IPS-18a (cell line): ENCODE measurements around the gene MDGA2.

ENCODE experiments used
- H3K27ac ChIP-seq: one replicate; pipeline ENCODE4 v1.5.1; 2013; ENCODE audit warnings: low read length
- H3K27me3 ChIP-seq: one replicate; pipeline ENCODE4 v1.6.1; 2013; ENCODE audit warnings: mild to moderate bottlenecking, low read length; ENCODE audit not compliant: control insufficient read depth, insufficient read depth
- H3K36me3 ChIP-seq: one replicate; pipeline ENCODE4 v1.6.1; 2013; ENCODE audit warnings: low read depth, low read length; ENCODE audit not compliant: control insufficient read depth
- H3K4me1 ChIP-seq: one replicate; pipeline ENCODE4 v1.6.1; 2013; ENCODE audit warnings: low read depth, low read length; ENCODE audit not compliant: control insufficient read depth
- H3K4me3 ChIP-seq: one replicate; pipeline ENCODE4 v1.5.1; 2013; ENCODE audit warnings: low read length
- H3K9ac ChIP-seq: one replicate; pipeline ENCODE4 v1.6.1; 2013; ENCODE audit warnings: mild to moderate bottlenecking, low read length, moderate library complexity
- H3K9me3 ChIP-seq: one replicate; pipeline ENCODE4 v1.6.1; 2013; ENCODE audit warnings: low read depth, low read length; ENCODE audit not compliant: control insufficient read depth

The MDGA2 gene

DNA sequence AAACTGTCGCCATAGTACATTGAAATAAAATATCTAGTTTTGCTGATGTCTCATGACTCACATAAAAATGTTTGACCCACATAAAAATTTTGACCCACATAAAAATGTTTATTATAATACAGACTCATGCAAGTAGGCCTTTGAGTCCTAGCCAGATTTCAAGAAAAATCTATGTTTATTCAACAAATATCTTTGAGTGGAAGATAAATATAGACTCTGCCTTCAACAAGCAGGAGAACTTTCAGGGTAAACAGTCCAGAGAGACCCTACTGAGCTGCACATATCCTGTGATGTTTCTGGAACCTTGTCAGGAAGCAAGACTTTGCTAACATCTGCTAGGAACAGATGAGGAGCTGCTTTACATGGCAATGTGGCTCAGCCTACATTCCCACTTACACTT is 283.1 kb downstream of the MDGA2 start:
- no peak overlapping the region for H3K9ac ChIP-seq
- H3K27me3 ChIP-seq: no peaks in the 10 kb centered on the region
- peaks cover 9% of the 10 kb centered on the region for H3K4me1 ChIP-seq
- no peak overlapping the region for H3K4me3 ChIP-seq
- no peaks in the 10 kb centered on the region for H3K9me3 ChIP-seq
- H3K27ac ChIP-seq: no peak overlapping the region
- no peaks in the 10 kb centered on the region for H3K36me3 ChIP-seq

DNA sequence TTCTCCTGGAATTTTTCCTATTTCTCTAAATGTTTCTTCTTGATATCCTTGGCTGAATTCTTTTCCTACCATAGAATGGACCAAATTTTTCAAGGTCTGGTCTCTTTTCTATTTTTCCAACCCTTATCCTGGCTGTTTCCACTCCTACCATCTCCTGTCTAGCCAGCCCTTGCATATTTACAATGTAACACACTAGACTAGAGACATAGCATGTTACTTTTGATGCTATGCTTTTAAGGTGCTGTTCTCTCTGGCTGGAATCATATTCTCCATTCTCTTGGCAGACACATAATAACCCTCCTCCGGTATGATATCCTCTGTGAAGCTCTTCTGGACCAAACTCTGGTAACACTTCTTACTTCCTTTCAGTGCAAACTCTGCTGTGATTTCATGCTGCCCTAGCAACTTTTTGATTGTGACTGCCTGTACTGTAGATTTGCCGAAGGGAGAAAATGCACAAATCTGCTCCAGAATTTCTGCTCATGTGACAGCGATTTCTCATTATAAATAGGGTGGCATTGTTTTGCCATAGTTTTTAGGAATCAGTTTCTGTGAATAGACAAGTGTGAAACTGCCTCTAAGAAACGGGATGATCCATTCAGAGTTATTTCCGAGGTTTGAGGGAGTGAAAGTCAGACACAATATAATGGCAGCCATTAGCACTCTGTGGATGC is 284.4 kb downstream of the MDGA2 start:
- Histone ChIP-seq H3K9ac (no peak overlapping the region), H3K27ac (no peak overlapping the region), H3K4me1 (peaks cover 9% of the 10 kb centered on the region), H3K36me3 (no peaks in the 10 kb centered on the region), H3K4me3 (no peak overlapping the region), H3K9me3 (no peaks in the 10 kb centered on the region), H3K27me3 (no peaks in the 10 kb centered on the region)

DNA sequence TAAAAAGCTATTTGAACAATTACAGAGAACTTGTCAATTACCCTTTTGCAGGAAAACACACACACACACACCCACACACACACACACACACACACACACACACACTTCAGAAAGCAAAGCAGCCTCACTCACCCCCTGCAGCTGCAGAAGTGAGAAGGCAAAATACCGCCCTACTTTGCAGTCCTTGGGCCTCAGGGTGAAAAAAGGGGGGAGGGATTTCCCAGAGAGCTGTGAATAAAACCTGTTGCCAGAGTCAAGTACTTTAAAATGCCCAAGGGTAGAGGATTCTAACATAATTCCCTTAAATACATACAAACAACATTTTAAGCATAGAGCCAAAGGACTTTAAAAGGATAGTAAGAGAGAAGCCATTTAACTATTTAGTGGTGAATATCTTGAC is 285.9 kb downstream of the MDGA2 start:
- H3K36me3 ChIP-seq: no peaks in the 10 kb centered on the region
- peaks cover 9% of the 10 kb centered on the region for H3K4me1 ChIP-seq
- no peaks in the 10 kb centered on the region for H3K9me3 ChIP-seq
- no peak overlapping the region for H3K27ac ChIP-seq
- H3K27me3 ChIP-seq: no peaks in the 10 kb centered on the region
- no peak overlapping the region for H3K9ac ChIP-seq
- no peak overlapping the region for H3K4me3 ChIP-seq

DNA sequence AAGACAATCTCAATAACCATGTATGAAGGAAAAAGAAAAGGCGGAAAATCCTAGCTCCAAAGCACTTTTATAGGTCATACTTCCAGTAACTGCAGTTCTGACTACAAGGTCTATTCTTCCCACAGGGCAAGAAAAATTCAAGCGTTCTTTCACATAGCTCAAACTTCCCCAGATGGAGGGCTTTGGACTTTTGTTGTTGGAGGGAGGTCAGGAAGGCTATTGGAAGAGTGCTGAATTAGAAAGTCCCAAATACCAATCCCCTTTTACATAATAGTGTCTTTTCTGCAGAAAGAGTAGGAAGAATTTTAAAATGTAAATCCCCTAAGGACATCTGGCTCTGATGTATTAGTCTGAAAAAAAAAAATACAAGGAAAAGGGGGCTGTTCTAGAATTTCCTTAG is 309.4 kb downstream of the MDGA2 start:
- Histone ChIP-seq H3K27ac (no peak overlapping the region), H3K36me3 (no peaks in the 10 kb centered on the region), H3K4me3 (no peak overlapping the region), H3K9me3 (no peaks in the 10 kb centered on the region), H3K27me3 (no peaks in the 10 kb centered on the region), H3K4me1 (peaks cover 13% of the 10 kb centered on the region), H3K9ac (no peak overlapping the region)

DNA sequence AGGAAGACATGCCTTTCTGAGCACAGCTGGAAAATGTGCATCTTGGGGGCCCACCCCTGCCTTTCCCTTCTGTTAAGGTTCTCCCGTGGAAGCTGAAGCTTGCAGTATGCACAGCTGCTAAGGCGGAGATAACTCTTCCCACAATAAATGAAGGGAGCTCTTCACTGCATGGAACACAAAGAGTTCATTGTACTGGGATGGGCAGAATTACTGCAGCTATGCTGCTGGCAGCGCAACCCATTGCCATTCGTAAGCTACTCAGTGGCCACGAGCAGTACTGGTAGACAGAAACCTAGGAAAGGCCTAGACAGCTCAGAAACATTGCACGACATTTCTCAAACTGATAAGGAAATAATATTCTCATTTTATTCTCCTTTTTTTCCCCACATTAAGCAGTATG is 310.2 kb downstream of the MDGA2 start:
- H3K4me1 ChIP-seq: peaks cover 13% of the 10 kb centered on the region
- no peaks in the 10 kb centered on the region for H3K9me3 ChIP-seq
- H3K4me3 ChIP-seq: no peak overlapping the region
- no peaks in the 10 kb centered on the region for H3K36me3 ChIP-seq
- no peak overlapping the region for H3K27ac ChIP-seq
- H3K9ac ChIP-seq: no peak overlapping the region
- H3K27me3 ChIP-seq: no peaks in the 10 kb centered on the region

DNA sequence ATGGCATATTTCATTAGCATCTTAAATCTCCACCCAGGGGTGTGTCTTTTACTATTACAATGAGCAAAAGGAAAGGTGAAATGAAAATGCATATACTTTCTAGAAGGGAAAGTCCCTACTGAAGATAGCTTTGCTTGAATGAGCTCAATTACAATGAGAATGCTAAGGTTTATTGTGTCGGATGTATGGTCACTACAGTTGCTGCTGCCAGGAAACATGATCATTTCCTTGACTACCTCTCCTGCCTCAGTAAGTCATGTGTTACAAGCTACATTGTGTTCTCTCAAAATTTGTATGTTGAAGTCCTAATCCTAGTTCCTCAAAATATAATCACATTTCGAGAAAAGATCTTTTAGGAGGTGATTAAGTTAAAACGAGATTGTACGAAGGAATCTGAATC is 322.2 kb downstream of the MDGA2 start:
- Histone ChIP-seq H3K27me3 (no peaks in the 10 kb centered on the region), H3K27ac (no peak overlapping the region), H3K4me3 (no peak overlapping the region), H3K9me3 (peaks cover 10% of the 10 kb centered on the region), H3K4me1 (peaks cover 20% of the 10 kb centered on the region), H3K36me3 (no peaks in the 10 kb centered on the region), H3K9ac (no peak overlapping the region)

DNA sequence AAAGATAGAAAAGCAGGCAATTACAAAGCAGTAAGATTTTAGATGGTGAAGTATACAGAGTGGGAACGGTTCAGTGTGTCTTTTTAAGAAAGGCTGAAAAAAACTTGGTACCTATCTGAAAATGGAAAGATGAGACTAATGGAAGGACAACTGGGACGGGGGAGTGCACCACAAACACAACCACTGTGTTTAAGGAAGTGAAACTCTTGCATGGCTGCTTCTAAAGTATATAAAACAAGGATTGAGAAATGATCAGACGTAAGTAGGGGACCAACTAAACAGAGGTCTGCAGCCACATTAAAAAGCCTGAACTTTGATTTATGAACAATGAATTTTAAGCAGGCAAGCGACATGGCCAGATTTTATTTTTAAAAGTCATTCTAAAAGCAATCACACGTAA is 328.6 kb downstream of the MDGA2 start:
- Histone ChIP-seq H3K9ac (no peak overlapping the region), H3K27ac (no peak overlapping the region), H3K4me1 (peaks cover 4% of the 10 kb centered on the region), H3K36me3 (no peaks in the 10 kb centered on the region), H3K4me3 (no peak overlapping the region), H3K27me3 (no peaks in the 10 kb centered on the region), H3K9me3 (no peaks in the 10 kb centered on the region)

DNA sequence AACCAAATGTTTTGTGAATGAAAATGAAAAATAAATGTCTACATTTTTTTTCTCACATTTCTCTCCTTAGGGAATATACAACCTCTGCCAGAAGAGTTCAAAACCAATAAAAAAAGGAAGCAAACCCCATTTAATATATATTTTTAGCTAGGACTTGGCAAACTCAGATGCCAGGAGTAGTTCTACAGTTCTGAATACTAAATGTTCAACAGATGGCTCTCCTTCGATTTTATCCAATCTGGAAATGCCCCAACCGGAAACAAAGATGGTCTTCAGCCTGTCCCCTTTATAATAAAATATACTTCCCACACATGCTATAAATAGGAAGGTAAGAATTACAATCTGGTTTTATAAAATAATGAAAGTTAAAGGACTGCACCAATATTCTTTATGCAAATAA is 330.4 kb downstream of the MDGA2 start:
- Histone ChIP-seq H3K4me1 (no peaks in the 10 kb centered on the region), H3K27ac (no peak overlapping the region), H3K4me3 (no peak overlapping the region), H3K9ac (no peak overlapping the region), H3K9me3 (no peaks in the 10 kb centered on the region), H3K27me3 (no peaks in the 10 kb centered on the region), H3K36me3 (no peaks in the 10 kb centered on the region)

DNA sequence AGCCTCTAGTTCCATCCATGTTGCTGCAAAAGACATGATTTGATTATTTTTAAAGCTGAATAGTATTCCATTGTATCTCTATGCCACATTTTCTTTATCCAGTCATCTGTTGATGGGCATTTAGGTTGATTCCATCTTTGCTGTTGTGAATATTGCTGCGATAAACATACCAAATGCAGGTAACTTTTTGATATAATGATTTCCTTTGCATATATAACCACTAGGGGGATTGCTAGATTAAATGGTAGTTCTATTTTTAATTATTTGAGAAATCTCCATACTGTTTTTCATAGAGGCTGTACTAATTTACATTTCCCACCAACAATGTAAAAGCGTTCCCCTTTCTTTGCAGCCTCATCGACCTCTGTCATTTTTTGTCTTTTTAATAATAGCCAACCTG is 342.5 kb downstream of the MDGA2 start:
- H3K9me3 ChIP-seq: no peaks in the 10 kb centered on the region
- no peaks in the 10 kb centered on the region for H3K4me1 ChIP-seq
- no peak overlapping the region for H3K4me3 ChIP-seq
- H3K9ac ChIP-seq: no peak overlapping the region
- H3K36me3 ChIP-seq: no peaks in the 10 kb centered on the region
- H3K27me3 ChIP-seq: no peaks in the 10 kb centered on the region
- H3K27ac ChIP-seq: no peak overlapping the region

DNA sequence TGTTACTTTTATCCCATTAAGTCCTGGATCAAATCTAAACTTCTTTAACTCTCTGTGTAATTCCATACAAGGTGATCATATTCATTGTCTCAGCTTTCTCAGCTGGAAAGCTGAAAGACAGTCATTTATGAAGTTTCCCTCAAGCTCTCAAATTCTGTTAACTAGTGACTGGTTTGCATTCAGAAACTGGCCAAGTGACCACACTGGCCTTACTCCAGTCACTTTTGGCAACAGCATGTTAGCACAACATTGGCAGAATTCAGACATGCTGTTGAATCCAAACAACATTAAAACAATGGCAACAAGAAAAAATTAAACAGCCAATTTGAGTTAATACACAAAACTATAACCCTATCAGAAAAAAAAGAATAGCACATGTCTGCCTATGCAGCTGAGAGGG is 343.3 kb downstream of the MDGA2 start:
- Histone ChIP-seq H3K36me3 (no peaks in the 10 kb centered on the region), H3K9ac (no peak overlapping the region), H3K4me3 (no peak overlapping the region), H3K27ac (no peak overlapping the region), H3K4me1 (no peaks in the 10 kb centered on the region), H3K9me3 (no peaks in the 10 kb centered on the region), H3K27me3 (no peaks in the 10 kb centered on the region)

DNA sequence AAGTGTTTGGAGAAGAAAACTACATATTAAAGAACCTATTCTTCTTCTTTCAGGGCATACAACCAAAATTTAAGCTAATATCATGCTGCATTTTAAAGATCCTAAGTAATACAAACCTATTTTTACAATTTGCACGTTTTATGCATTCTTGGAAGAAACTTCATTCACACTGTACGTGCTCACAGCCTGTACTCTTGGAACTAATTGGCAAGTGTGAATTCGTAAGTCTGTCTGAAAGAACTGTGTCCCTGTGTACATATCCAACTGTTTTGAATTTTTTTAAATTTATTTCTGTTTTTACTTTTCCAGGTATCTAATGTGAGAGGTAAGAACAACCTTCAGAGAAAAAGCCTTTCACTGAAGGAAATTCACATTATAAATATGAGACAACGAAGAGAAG is 347.0 kb downstream of the MDGA2 start:
- Histone ChIP-seq H3K9ac (no peak overlapping the region), H3K36me3 (no peaks in the 10 kb centered on the region), H3K9me3 (no peaks in the 10 kb centered on the region), H3K27me3 (no peaks in the 10 kb centered on the region), H3K4me3 (no peak overlapping the region), H3K4me1 (no peaks in the 10 kb centered on the region), H3K27ac (no peak overlapping the region)

DNA sequence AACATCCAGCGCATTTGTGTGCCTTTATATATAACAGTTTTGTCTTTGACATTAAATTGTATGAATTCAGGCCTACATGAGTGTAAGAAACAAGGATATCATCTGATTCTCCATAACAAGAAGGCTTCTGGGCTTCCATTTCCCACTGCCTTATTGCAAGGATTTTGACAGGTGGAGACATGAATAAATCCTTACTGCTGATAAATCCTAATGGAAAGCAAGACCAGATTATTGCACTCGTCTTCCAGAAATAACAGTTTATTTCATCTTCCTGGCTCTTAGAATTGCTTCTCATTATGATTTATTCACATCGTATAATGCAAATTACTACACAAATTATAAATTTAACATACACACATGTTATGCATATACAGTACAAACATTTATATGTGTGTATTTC is 348.1 kb downstream of the MDGA2 start:
- no peaks in the 10 kb centered on the region for H3K27me3 ChIP-seq
- no peaks in the 10 kb centered on the region for H3K4me1 ChIP-seq
- H3K9me3 ChIP-seq: no peaks in the 10 kb centered on the region
- H3K36me3 ChIP-seq: no peaks in the 10 kb centered on the region
- no peak overlapping the region for H3K27ac ChIP-seq
- H3K9ac ChIP-seq: no peak overlapping the region
- H3K4me3 ChIP-seq: no peak overlapping the region
